Ascending aorta (tissue), 2 donors: ENCODE measurements around the gene TIGD4. TPM values are rescaled to one million over a fixed set of nuclear protein-coding genes. Genes with fewer than 3 reads are reported as not detected.
"Not testable (repeated sequence)": the region's sequence is repeated elsewhere in the genome, so short reads cannot be mapped to it uniquely, and the experiment has no call there.

Source experiments
- DNase-seq, 2 donors: peaks; one replicate each; pipeline ENCODE4 v3.0.0-alpha.2; 2019; ENCODE audit warnings: low spot score in 2 of 2
- H3K27ac ChIP-seq, 2 donors: fragments of 200-600 bp; sonication (generic); one replicate each; pipeline ENCODE4 v1.5.1; 2016 to 2017; ENCODE audit warnings: mild to moderate bottlenecking in 1 of 2
- H3K27me3 ChIP-seq: fragments of 200-600 bp; sonication (generic); one replicate; pipeline ENCODE4 v1.5.1; 2017
- H3K36me3 ChIP-seq, 2 donors: fragments of 200-600 bp; sonication (generic); one replicate each; pipeline ENCODE4 v1.5.1; 2016
- H3K4me1 ChIP-seq, 2 donors: fragments of 200-600 bp; sonication (generic); one replicate each; pipeline ENCODE4 v1.5.1; 2016 to 2017; ENCODE audit warnings: mild to moderate bottlenecking in 1 of 2
- H3K4me3 ChIP-seq, 2 donors: fragments of 200-600 bp; sonication (generic); one replicate each; pipeline ENCODE4 v1.5.1; 2016 to 2017; ENCODE audit warnings: mild to moderate bottlenecking in 1 of 2
- H3K9me3 ChIP-seq, 2 donors: fragments of 200-600 bp; sonication (generic); one replicate each; pipeline ENCODE4 v1.5.1; 2016
- CTCF ChIP-seq, 3 experiments: fragments of 200-600 bp in 2 of 3; fragments of 450-650 bp in 1 of 3; sonication (generic) in 2 of 3; IDR thresholded peaks; one replicate each; pipeline ENCODE4 v1.5.1; 2016 to 2019; ENCODE audit warnings: antibody characterized with exemption in 3 of 3, mild to moderate bottlenecking in 1 of 3, moderate library complexity in 1 of 3
- intact Hi-C: fragments of 100-400 bp; cut with DNase I; formaldehyde crosslinking; loops from one replicate; pipeline ENCODE4 v1.15.1; 2023
- total RNA-seq: library from RNA; depleted of rRNA; stranded (reverse); fragments of >200 nt; gene quantifications from one replicate; pipeline ENCODE4 v1.1.0, GENCODE V29; 2016

TIGD4 gene
- total RNA-seq, 1 donor from 2014 or later, result not detected

- no peak overlapping the region for H3K27ac ChIP-seq
- H3K36me3 ChIP-seq, result no peaks in the 10 kb centered on the region
- TF ChIP-seq CTCF (IDR thresholded peaks at IDR 0.05), result no peak
- intact Hi-C loops, result loop anchor here (10.0 kb wide), 1 partner anchor 1549 kb away; no protein-coding TSS in a partner anchor
- H3K27me3 ChIP-seq, result no peaks in the 10 kb centered on the region
- no peaks in the 10 kb centered on the region for H3K9me3 ChIP-seq
- H3K4me1 ChIP-seq, result no peaks in the 10 kb centered on the region
- H3K4me3 ChIP-seq, result no peak overlapping the region
- no peak for DNase-seq
Measured at GRCh38 chr4:152773339-152773738, 6.2 kb downstream of the TIGD4 start.

- DNase-seq, result no peak
- Histone ChIP-seq H3K4me3 (no peak overlapping the region), H3K36me3 (no peaks in the 10 kb centered on the region), H3K27me3 (no peaks in the 10 kb centered on the region), H3K27ac (no peak overlapping the region), H3K9me3 (no peaks in the 10 kb centered on the region), H3K4me1 (no peaks in the 10 kb centered on the region)
- no peak for TF ChIP-seq CTCF (IDR thresholded peaks at IDR 0.05)
- intact Hi-C loops, result loop anchor here (10.0 kb wide), 1 partner anchor 1547 kb away; no protein-coding TSS in a partner anchor
Measured at GRCh38 chr4:152771741-152772533, 7.6 kb downstream of the TIGD4 start.

- H3K36me3 ChIP-seq, H3K9me3 ChIP-seq, H3K4me1 ChIP-seq, H3K4me3 ChIP-seq, H3K27me3 ChIP-seq, H3K27ac ChIP-seq, DNase-seq, intact Hi-C loops: not testable (repeated sequence)
Measured at GRCh38 chr4:152765069-152765737, 14.3 kb downstream of the TIGD4 start.

- no peak for DNase-seq
- H3K27me3 ChIP-seq, result no peaks in the 10 kb centered on the region
- no peak for TF ChIP-seq CTCF (IDR thresholded peaks at IDR 0.05)
- H3K4me3 ChIP-seq, result no peak overlapping the region
- intact Hi-C loops, result no loop called here
- H3K36me3 ChIP-seq, result no peaks in the 10 kb centered on the region
- no peaks in the 10 kb centered on the region for H3K9me3 ChIP-seq
- H3K4me1 ChIP-seq, result no peaks in the 10 kb centered on the region
- H3K27ac ChIP-seq, result no peak overlapping the region
Measured at GRCh38 chr4:152763796-152764195, 15.7 kb downstream of the TIGD4 start.

- no peak for TF ChIP-seq CTCF (IDR thresholded peaks at IDR 0.05)
- Histone ChIP-seq H3K27me3 (no peaks in the 10 kb centered on the region), H3K36me3 (no peaks in the 10 kb centered on the region), H3K4me3 (no peak overlapping the region), H3K27ac (no peak overlapping the region), H3K9me3 (no peaks in the 10 kb centered on the region), H3K4me1 (no peaks in the 10 kb centered on the region)
- no peak for DNase-seq
- intact Hi-C loops, result no loop called here
Measured at GRCh38 chr4:152748619-152749018, 30.9 kb downstream of the TIGD4 start.

- intact Hi-C loops, result no loop called here
- DNase-seq, result no peak
- Histone ChIP-seq H3K36me3 (no peaks in the 10 kb centered on the region), H3K4me3 (no peak overlapping the region), H3K9me3 (no peaks in the 10 kb centered on the region), H3K27ac (no peak overlapping the region), H3K4me1 (no peaks in the 10 kb centered on the region), H3K27me3 (no peaks in the 10 kb centered on the region)
- no peak for TF ChIP-seq CTCF (IDR thresholded peaks at IDR 0.05)
Measured at GRCh38 chr4:152747444-152747843, 32.1 kb downstream of the TIGD4 start.
